Stomach (tissue), 4 donors: ENCODE data around the gene UBE2R2.

Experiments used
- CTCF ChIP-seq, 7 experiments: fragments of 450-650 bp in 4 of 7; fragments of 200-600 bp in 3 of 7; sonication (generic) in 3 of 7; IDR thresholded peaks; one replicate each; pipeline ENCODE4 v1.5.1; 2016 to 2019; ENCODE audit warnings: antibody characterized with exemption in 7 of 7, control low read depth in 2 of 7, mild to moderate bottlenecking in 1 of 7
- EP300 ChIP-seq: sonication (generic); formaldehyde crosslinking; IDR thresholded peaks from one replicate; pipeline ENCODE4 v1.6.1; 2017; ENCODE audit warnings: antibody characterized with exemption
- POLR2A ChIP-seq, 4 donors: fragments of 450-650 bp; IDR thresholded peaks; one replicate each; pipeline ENCODE4 v1.6.1; 2016; ENCODE audit warnings: antibody characterized with exemption in 4 of 4, control low read depth in 2 of 4, mild to moderate bottlenecking in 1 of 4, moderate library complexity in 1 of 4
- POLR2AphosphoS5 ChIP-seq, 3 donors: sonication (generic); formaldehyde crosslinking; IDR thresholded peaks; one replicate each; pipeline ENCODE4 v1.6.1; 2016; ENCODE audit warnings: antibody characterized with exemption in 3 of 3

- TF ChIP-seq POLR2AphosphoS5 (IDR thresholded peaks at IDR 0.05) (no peak), CTCF (IDR thresholded peaks at IDR 0.05) (no peak), POLR2A (IDR thresholded peaks at IDR 0.05) (no peak), EP300 (no peak)
Measured at GRCh38 chr9:33956544-33956943, 139.6 kb downstream of the UBE2R2 start.
